ENCODE results near the gene IFT80.

DNA sequence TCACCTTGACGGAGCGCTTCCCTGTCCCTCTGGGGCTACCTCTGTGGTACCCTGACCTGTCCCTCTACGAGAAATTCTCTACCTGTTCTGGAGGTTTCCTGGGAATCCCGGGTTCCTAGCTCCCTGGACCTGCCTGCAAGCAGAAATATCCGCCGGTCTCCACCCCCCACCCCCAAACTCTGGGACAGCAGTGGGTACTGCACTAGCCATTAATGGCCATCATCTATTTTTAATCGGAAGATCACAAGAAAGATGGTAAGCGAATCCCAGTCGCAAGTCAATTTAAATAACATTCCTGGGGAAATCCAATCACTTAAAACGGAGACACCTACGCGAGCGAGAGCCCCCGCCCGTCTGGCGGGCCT, 174.2 kb downstream of the IFT80 start:
- TF ChIP-seq, protein P1, sequence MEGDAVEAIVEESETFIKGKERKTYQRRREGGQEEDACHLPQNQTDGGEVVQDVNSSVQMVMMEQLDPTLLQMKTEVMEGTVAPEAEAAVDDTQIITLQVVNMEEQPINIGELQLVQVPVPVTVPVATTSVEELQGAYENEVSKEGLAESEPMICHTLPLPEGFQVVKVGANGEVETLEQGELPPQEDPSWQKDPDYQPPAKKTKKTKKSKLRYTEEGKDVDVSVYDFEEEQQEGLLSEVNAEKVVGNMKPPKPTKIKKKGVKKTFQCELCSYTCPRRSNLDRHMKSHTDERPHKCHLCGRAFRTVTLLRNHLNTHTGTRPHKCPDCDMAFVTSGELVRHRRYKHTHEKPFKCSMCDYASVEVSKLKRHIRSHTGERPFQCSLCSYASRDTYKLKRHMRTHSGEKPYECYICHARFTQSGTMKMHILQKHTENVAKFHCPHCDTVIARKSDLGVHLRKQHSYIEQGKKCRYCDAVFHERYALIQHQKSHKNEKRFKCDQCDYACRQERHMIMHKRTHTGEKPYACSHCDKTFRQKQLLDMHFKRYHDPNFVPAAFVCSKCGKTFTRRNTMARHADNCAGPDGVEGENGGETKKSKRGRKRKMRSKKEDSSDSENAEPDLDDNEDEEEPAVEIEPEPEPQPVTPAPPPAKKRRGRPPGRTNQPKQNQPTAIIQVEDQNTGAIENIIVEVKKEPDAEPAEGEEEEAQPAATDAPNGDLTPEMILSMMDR (conservative IDR thresholded peaks at IDR 0.05; ENCODE audit: low read depth, low read length), result no peak
- no peak for TF ChIP-seq EZH2 (IDR thresholded peaks at IDR 0.05; ENCODE audit: low read length, unreplicated experiment)

Measured in PC-3 (cell line).